Thoracic aorta (tissue), 2 donors: ENCODE measurements around the gene POLN. TPM values are rescaled to one million over a fixed set of nuclear protein-coding genes. Genes with fewer than 3 reads are reported as not detected.

Experiments
- ATAC-seq: fragments of 150-250 bp; one replicate; pipeline ENCODE4 v1.8.0; 2017; ENCODE audit warnings: low read depth; ENCODE audit not compliant: insufficient number of reproducible peaks, low FRiP score
- DNase-seq: peaks from one replicate; pipeline ENCODE4 v3.0.0-alpha.2; 2020; ENCODE audit warnings: low spot score
- H3K27ac ChIP-seq, 2 donors: fragments of 200-600 bp; sonication (generic); 1 replicate in 1 of 2; 2 replicates in 1 of 2; pipeline ENCODE4 v1.5.1; 2016; ENCODE audit warnings: mild to moderate bottlenecking in 2 of 2, moderate library complexity in 2 of 2
- H3K27me3 ChIP-seq: fragments of 200-600 bp; sonication (generic); replicated peaks from 2 replicates; pipeline ENCODE4 v1.6.0; 2016; ENCODE audit warnings: mild to moderate bottlenecking; ENCODE audit not compliant: insufficient read depth
- H3K36me3 ChIP-seq: fragments of 200-600 bp; sonication (generic); one replicate; pipeline ENCODE4 v1.5.1; 2016
- H3K4me1 ChIP-seq, 2 donors: fragments of 200-600 bp; sonication (generic); 1 replicate in 1 of 2; 2 replicates in 1 of 2; pipeline versions ENCODE4 v1.5.1 to v1.6.0; 2016; ENCODE audit warnings: low read depth in 2 of 2, mild to moderate bottlenecking in 1 of 2; ENCODE audit not compliant: control insufficient read depth in 1 of 2
- H3K4me3 ChIP-seq: fragments of 200-600 bp; sonication (generic); 2 replicates; pipeline ENCODE4 v1.5.1; 2016; ENCODE audit warnings: mild to moderate bottlenecking
- H3K9me3 ChIP-seq: fragments of 200-600 bp; sonication (generic); 2 replicates; pipeline ENCODE4 v1.5.1; 2016
- total RNA-seq, 2 donors: library from RNA; depleted of rRNA; stranded (reverse); fragments of >200 nt; gene quantifications; one replicate each; pipeline versions ENCODE4 v1.1.0 to v1.2.3, GENCODE V29; 2016
- TF ChIP-seq, protein P1 (sequence below): fragments of 200-600 bp; sonication (generic); IDR thresholded peaks from one replicate; pipeline ENCODE4 v1.5.1; 2019; ENCODE audit warnings: antibody characterized with exemption

POLN gene
- total RNA-seq, 2 donors from 2014 or later, result 3.2 to 3.5 TPM

DNA sequence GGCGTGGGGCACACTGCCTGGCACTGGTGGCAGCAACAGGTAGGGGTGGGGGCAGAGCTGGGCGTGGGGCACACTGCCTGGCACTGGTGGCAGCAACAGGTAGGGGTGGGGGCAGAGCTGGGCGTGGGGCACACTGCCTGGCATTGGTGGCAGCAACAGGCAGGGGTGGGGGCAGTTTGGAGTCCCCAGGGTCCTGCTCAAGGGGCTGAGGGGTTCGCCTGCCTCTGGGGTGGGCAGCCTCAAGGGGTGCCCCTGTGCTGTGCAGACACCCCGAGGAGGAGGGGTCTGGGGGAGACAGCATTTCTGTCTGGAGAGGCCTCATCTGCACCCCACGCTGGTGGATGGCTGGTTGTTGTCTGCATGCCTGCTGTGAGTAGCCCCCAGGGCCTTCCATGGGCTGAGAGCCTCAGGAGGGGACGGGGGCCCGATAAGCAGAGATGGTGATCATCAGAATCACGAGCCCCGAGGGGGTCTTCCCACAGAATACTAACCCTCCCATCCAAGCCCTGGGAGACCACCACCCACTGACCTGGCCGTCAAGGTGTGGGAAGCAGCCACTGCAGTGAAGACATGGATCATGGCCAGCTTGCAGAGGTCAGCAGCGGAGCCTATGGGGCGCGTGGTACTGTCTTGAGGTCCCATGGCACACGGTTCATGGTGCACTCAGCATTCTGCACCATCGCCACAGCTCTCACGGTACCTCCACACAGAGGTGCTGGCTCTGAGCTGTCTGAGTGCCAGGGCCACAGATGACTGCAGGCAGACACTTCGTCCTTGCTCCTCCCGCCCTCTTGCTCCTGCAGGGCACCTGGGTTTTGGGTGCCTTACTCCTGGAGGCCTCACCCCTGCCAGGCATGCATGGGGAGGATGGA, 161.3 kb downstream of the POLN start:
- H3K27ac ChIP-seq, result no peak overlapping the region
- no peaks in the 10 kb centered on the region for H3K36me3 ChIP-seq
- ATAC-seq (no peak), DNase-seq (no peak)
- no peaks in the 10 kb centered on the region for H3K9me3 ChIP-seq
- no peaks in the 10 kb centered on the region for H3K27me3 ChIP-seq
- TF ChIP-seq, protein P1, sequence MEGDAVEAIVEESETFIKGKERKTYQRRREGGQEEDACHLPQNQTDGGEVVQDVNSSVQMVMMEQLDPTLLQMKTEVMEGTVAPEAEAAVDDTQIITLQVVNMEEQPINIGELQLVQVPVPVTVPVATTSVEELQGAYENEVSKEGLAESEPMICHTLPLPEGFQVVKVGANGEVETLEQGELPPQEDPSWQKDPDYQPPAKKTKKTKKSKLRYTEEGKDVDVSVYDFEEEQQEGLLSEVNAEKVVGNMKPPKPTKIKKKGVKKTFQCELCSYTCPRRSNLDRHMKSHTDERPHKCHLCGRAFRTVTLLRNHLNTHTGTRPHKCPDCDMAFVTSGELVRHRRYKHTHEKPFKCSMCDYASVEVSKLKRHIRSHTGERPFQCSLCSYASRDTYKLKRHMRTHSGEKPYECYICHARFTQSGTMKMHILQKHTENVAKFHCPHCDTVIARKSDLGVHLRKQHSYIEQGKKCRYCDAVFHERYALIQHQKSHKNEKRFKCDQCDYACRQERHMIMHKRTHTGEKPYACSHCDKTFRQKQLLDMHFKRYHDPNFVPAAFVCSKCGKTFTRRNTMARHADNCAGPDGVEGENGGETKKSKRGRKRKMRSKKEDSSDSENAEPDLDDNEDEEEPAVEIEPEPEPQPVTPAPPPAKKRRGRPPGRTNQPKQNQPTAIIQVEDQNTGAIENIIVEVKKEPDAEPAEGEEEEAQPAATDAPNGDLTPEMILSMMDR, result no peak
- H3K4me3 ChIP-seq, result no peak overlapping the region
- no peaks in the 10 kb centered on the region for H3K4me1 ChIP-seq

DNA sequence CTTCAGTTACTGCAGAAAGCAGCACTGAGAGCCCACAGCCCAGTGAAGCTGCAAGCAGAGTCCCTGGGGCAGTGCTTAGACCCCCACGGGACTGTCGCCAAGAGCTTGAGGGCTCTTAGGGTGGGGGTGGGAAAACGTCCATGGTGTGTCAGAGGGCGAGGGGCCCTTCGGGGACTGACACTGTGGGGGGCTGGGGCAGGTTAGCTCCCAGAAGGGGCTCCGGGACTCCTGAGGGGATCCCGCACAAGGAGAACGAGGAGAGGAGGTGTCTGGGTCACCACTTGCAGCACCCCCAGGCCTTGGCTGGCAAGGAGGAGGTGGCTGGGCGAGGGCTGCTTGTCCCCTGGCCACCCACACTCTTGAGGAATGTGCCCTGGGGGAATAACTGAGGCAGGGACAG, 162.0 kb downstream of the POLN start:
- Histone ChIP-seq H3K9me3 (no peaks in the 10 kb centered on the region), H3K27ac (no peak overlapping the region), H3K27me3 (no peaks in the 10 kb centered on the region), H3K4me3 (no peak overlapping the region), H3K36me3 (no peaks in the 10 kb centered on the region), H3K4me1 (no peaks in the 10 kb centered on the region)
- no peak for DNase-seq
- TF ChIP-seq, protein P1, result no peak
- ATAC-seq, result no peak

DNA sequence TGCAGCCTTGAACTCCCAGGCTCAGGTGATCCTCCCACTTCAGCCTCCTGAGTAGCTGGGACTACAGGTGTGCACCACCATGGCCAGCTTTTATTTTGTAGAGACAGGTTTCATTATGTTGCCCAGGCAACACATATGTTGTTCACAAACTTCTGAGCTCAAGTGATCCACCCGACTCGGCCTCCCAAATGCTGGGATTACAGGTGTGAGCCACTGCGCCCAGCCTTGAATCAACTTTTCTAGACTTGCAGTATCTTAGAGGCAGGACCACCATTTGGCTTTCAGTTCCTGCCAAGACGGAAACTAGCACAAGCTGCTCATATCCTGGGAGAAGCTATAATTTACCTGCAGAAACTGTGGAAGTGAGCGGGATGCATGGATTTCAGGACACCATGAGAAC, 162.9 kb downstream of the POLN start:
- no peak for ATAC-seq
- H3K4me1 ChIP-seq, result no peaks in the 10 kb centered on the region
- no peaks in the 10 kb centered on the region for H3K9me3 ChIP-seq
- DNase-seq, result no peak
- TF ChIP-seq, protein P1, result no peak
- H3K27ac ChIP-seq, result no peak overlapping the region
- no peaks in the 10 kb centered on the region for H3K27me3 ChIP-seq
- no peak overlapping the region for H3K4me3 ChIP-seq
- H3K36me3 ChIP-seq, result no peaks in the 10 kb centered on the region

DNA sequence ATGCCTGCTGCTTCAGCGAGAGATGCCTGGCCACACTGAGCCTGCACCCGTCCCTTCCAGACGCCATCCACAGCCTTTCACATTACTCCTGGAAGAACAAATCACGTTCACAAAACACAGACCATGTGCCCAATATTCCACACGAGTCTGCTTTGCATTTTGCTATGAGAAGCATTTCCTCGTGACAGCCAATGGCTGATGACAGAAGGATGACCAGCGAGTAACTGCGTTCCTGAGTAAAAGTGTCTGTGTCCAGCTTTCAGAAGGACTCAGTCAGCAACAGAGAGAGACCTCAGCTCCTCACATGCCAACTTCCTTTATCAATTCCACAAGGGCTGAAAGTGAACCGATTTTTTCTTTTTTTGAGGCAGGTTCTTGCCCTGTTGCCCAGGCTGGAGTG, 163.3 kb downstream of the POLN start:
- no peaks in the 10 kb centered on the region for H3K36me3 ChIP-seq
- DNase-seq (no peak), ATAC-seq (no peak)
- H3K27me3 ChIP-seq, result no peaks in the 10 kb centered on the region
- H3K9me3 ChIP-seq, result no peaks in the 10 kb centered on the region
- H3K4me3 ChIP-seq, result no peak overlapping the region
- H3K4me1 ChIP-seq, result no peaks in the 10 kb centered on the region
- H3K27ac ChIP-seq, result no peak overlapping the region
- TF ChIP-seq, protein P1, result no peak

DNA sequence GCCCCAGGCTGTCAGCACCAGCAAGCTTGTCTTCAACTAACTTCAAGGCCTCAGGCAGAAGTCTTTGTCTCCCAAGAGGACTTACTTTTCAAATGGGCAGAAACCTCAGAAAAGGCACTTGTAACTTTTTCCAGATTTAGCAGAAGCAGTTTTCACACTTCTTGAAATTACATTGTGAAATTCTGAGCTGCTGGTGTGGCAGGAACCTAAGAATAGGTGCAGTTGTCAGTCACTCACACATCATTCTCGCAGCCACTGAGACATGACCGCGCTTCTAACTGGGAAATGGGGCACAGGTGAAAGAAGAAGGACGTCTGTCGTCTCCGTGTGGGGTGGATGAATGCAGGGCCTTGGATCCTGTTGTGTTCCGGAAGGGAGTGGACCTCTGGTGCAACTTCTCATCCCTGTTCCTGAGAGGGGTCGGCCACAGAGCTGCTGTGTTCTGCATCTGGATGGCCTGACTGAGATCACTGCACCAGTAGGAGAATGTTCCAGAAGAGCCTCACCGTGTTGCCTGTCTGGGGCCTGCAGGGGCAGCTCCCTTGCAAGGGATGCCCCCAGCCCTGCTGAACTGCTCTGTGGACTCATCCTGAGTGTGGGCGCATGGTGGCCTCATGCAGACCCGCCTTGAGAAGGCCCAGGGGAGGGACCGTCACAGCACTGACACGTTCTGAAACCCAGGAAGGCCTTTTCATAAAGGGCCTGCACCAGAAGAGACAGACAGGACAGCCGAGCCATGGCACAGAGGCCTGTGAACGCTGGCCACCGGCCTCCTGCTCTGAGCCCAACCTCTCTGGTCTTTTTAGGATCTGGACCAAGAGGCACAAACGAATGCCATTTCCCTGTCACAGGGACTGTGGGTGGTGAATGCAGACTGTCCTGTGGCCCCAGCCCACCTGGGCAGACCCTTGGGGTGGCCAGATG, 164.1 kb downstream of the POLN start:
- H3K4me1 ChIP-seq, result no peaks in the 10 kb centered on the region
- H3K4me3 ChIP-seq, result no peak overlapping the region
- TF ChIP-seq, protein P1, result no peak
- H3K36me3 ChIP-seq, result no peaks in the 10 kb centered on the region
- ATAC-seq, result no peak
- DNase-seq, result no peak
- no peak overlapping the region for H3K27ac ChIP-seq
- no peaks in the 10 kb centered on the region for H3K9me3 ChIP-seq
- H3K27me3 ChIP-seq, result no peaks in the 10 kb centered on the region
